Right cardiac atrium (tissue), 5 donors: ENCODE results near the gene LRIT2. TPM values are rescaled to one million over a fixed set of nuclear protein-coding genes. Genes with fewer than 3 reads are reported as not detected.

ENCODE experiments used
- ATAC-seq, 2 donors: fragments of 200-7000 bp; cut with Tn5 transposase; one replicate each; pipeline versions ENCODE4 v1.8.0 to v1.9.1; 2020; ENCODE audit warnings: moderate library complexity in 2 of 2, mild to moderate bottlenecking in 1 of 2
- DNase-seq, 3 donors: peaks; one replicate each; pipeline ENCODE4 v3.0.0-alpha.2; 2020
- H3K27ac ChIP-seq: one replicate; pipeline ENCODE4 v1.5.1; 2013; ENCODE audit warnings: mild to moderate bottlenecking, low read length, control low read depth, moderate library complexity
- H3K27me3 ChIP-seq: one replicate; pipeline ENCODE4 v1.6.1; 2013; ENCODE audit not compliant: control insufficient read depth, insufficient read depth
- H3K4me1 ChIP-seq: one replicate; pipeline ENCODE4 v1.6.1; 2013; ENCODE audit warnings: low read length; ENCODE audit not compliant: control insufficient read depth, insufficient read depth
- H3K4me3 ChIP-seq: one replicate; pipeline ENCODE4 v1.5.1; 2013; ENCODE audit warnings: low read length, control low read depth
- H3K9me3 ChIP-seq: one replicate; pipeline ENCODE4 v1.6.1; 2013; ENCODE audit warnings: low read length; ENCODE audit not compliant: control insufficient read depth
- WGBS: extraction: QIAGEN DNeasy Blood & Tissue Kit; methylation state at CpG from one replicate; pipeline ENCODE4 v1.1.7; 2013; 5-methylcytosine and 5-hydroxymethylcytosine counted together
- intact Hi-C, 4 donors: fragments of 100-400 bp; cut with DNase I; formaldehyde crosslinking; loops; one replicate each; pipeline versions ENCODE4 v1.11.0 to v1.14.0; 2022 to 2023
- polyA plus RNA-seq: library from polyadenylated mRNA; stranded (reverse); fragments of 200-250 nt; gene quantifications from one replicate; pipeline ENCODE4 v1.2.3, GENCODE V29; 2013
- total RNA-seq, 4 donors: library from RNA; stranded (reverse); fragmentation: NEBNext Ultra II Directional; extraction: Animal tissue kit (Norgen Biotek cat#: 25700); gene quantifications; one replicate each; pipeline ENCODE4 v1.2.1, GENCODE V29; 2021
- donor health status: healthy with polysubstance abuse.
- donor health status: DM: no; HTN: yes; CAD: no.
- donor health status: DM: no; HTN: no; CAD: no.
- donor health status: DM: no; HTN: yes; CAD: no; lungs with severe emphysema.
- donor health status: DM: yes; HTN: yes; CAD: no.

LRIT2 gene
- total and polyA plus RNA-seq, 5 donors = not detected

GRCh38 chr10:84237199-84238051 lies 12.1 kb upstream of the LRIT2 start:
- ATAC-seq (peak; percentile 65 to 69), DNase-seq (peak; percentile 32 to 88 (median 74))
- Histone ChIP-seq H3K4me1 (no peaks in the 10 kb centered on the region), H3K27me3 (no peaks in the 10 kb centered on the region), H3K9me3 (no peaks in the 10 kb centered on the region), H3K4me3 (no peak overlapping the region), H3K27ac (no peak overlapping the region)
- intact Hi-C loops = no loop called here
- WGBS = 38% methylated on average over 52 of the region's 52 CpGs

- no peak for DNase-seq
Observed at GRCh38 chr10:84236807-84237198, 11.5 kb upstream of the LRIT2 start.

GRCh38 chr10:84235096-84235495 lies 9.8 kb upstream of the LRIT2 start:
- intact Hi-C loops = no loop called here
- DNase-seq (no peak), ATAC-seq (no peak)
- Histone ChIP-seq H3K27ac (no peak overlapping the region), H3K4me1 (no peaks in the 10 kb centered on the region), H3K9me3 (no peaks in the 10 kb centered on the region), H3K4me3 (no peak overlapping the region), H3K27me3 (no peaks in the 10 kb centered on the region)
- 78% methylated on average over 4 of the region's 4 CpGs for WGBS

More at GRCh38 chr10:84236807-84237198, 11.5 kb upstream of the LRIT2 start:
- Histone ChIP-seq H3K9me3 (no peaks in the 10 kb centered on the region), H3K4me1 (no peaks in the 10 kb centered on the region), H3K4me3 (no peak overlapping the region), H3K27ac (no peak overlapping the region), H3K27me3 (no peaks in the 10 kb centered on the region)
- ATAC-seq = peak in 1 of 2 donors; percentile 20
- 75% methylated on average over 6 of the region's 6 CpGs for WGBS
- intact Hi-C loops = no loop called here

GRCh38 chr10:84234479-84234878 lies 9.1 kb upstream of the LRIT2 start:
- intact Hi-C loops = no loop called here

GRCh38 chr10:84233940-84234339 lies 8.6 kb upstream of the LRIT2 start:
- WGBS = 77% methylated on average over 4 of the region's 4 CpGs
- H3K27me3 ChIP-seq = no peaks in the 10 kb centered on the region
- no peak overlapping the region for H3K4me3 ChIP-seq
- H3K9me3 ChIP-seq = no peaks in the 10 kb centered on the region
- H3K27ac ChIP-seq = no peak overlapping the region
- ATAC-seq = no peak
- no peak for DNase-seq
- H3K4me1 ChIP-seq = no peaks in the 10 kb centered on the region
- intact Hi-C loops = no loop called here

More at GRCh38 chr10:84234479-84234878, 9.1 kb upstream of the LRIT2 start:
- WGBS = 76% methylated on average over 4 of the region's 4 CpGs
- Histone ChIP-seq H3K9me3 (no peaks in the 10 kb centered on the region), H3K4me1 (no peaks in the 10 kb centered on the region), H3K4me3 (no peak overlapping the region), H3K27me3 (no peaks in the 10 kb centered on the region), H3K27ac (no peak overlapping the region)
- DNase-seq (no peak), ATAC-seq (no peak)

GRCh38 chr10:84232376-84232775 lies 7.0 kb upstream of the LRIT2 start:
- Histone ChIP-seq H3K4me1 (no peaks in the 10 kb centered on the region), H3K27me3 (no peaks in the 10 kb centered on the region), H3K9me3 (no peaks in the 10 kb centered on the region), H3K27ac (no peak overlapping the region), H3K4me3 (no peak overlapping the region)
- ATAC-seq (no peak), DNase-seq (no peak)
- intact Hi-C loops = no loop called here
- WGBS = 84% methylated on average over 10 of the region's 10 CpGs

GRCh38 chr10:84230359-84230758 lies 5.0 kb upstream of the LRIT2 start:
- intact Hi-C loops = no loop called here
- Histone ChIP-seq H3K4me3 (no peak overlapping the region), H3K27me3 (no peaks in the 10 kb centered on the region), H3K4me1 (no peaks in the 10 kb centered on the region), H3K27ac (no peak overlapping the region), H3K9me3 (no peaks in the 10 kb centered on the region)
- ATAC-seq = peak in 1 of 2 donors; percentile 43
- DNase-seq = no peak
- whole genome bisulfite sequencing = 71% methylated on average over 1 of the region's 1 CpG

- Histone ChIP-seq H3K4me1 (no peaks in the 10 kb centered on the region), H3K4me3 (no peak overlapping the region), H3K27ac (no peak overlapping the region), H3K27me3 (no peaks in the 10 kb centered on the region), H3K9me3 (no peaks in the 10 kb centered on the region)
- intact Hi-C loops = no loop called here
- DNase-seq (no peak), ATAC-seq (no peak)
- 61% methylated on average over 4 of the region's 4 CpGs for WGBS
Observed at GRCh38 chr10:84227810-84228209, 2.5 kb upstream of the LRIT2 start.

- WGBS = 70% methylated on average over 3 of the region's 3 CpGs
- no peaks in the 10 kb centered on the region for H3K27me3 ChIP-seq
- no peak for ATAC-seq
Observed at GRCh38 chr10:84226616-84227015, 1.3 kb upstream of the LRIT2 start.

GRCh38 chr10:84224411-84225028 lies 824 bp downstream of the LRIT2 start:
- no peaks in the 10 kb centered on the region for H3K9me3 ChIP-seq
- 49% methylated on average over 6 of the region's 6 CpGs for WGBS
- H3K27me3 ChIP-seq = no peaks in the 10 kb centered on the region
- ATAC-seq = no peak
- intact Hi-C loops = no loop called here
- no peak for DNase-seq
- no peaks in the 10 kb centered on the region for H3K4me1 ChIP-seq
- H3K4me3 ChIP-seq = no peak overlapping the region
- no peak overlapping the region for H3K27ac ChIP-seq

More at GRCh38 chr10:84226616-84227015, 1.3 kb upstream of the LRIT2 start:
- H3K27ac ChIP-seq = no peak overlapping the region
- no peaks in the 10 kb centered on the region for H3K4me1 ChIP-seq
- intact Hi-C loops = no loop called here
- H3K4me3 ChIP-seq = no peak overlapping the region
- H3K9me3 ChIP-seq = no peaks in the 10 kb centered on the region
- no peak for DNase-seq

- WGBS = 86% methylated on average over 8 of the region's 8 CpGs
- DNase-seq (no peak), ATAC-seq (no peak)
- H3K4me3 ChIP-seq = no peak overlapping the region
- no peaks in the 10 kb centered on the region for H3K4me1 ChIP-seq
- no peaks in the 10 kb centered on the region for H3K9me3 ChIP-seq
- no peaks in the 10 kb centered on the region for H3K27me3 ChIP-seq
- no peak overlapping the region for H3K27ac ChIP-seq
- intact Hi-C loops = no loop called here
Observed at GRCh38 chr10:84221916-84222315, 3.4 kb downstream of the LRIT2 start.
